ENCODE data around the gene GLIPR2. TPM values are rescaled to one million over a fixed set of nuclear protein-coding genes. Genes with fewer than 3 reads are reported as not detected.

The GLIPR2 gene
- total RNA-seq, 4 donors from 2014 or later, result 3.3 to 5.3 (median 3.9) TPM

- DNase-seq (no peak), ATAC-seq (no peak)
- Histone ChIP-seq H3K27me3 (peaks cover 5 to 21% (median 17%) of the 10 kb centered on the region in 3 donors), H3K4me3 (peak overlapping the region; percentile 57 to 79 (median 60)), H3K36me3 (no peaks in the 10 kb centered on the region), H3K9me3 (no peaks in the 10 kb centered on the region), H3K27ac (peak overlapping the region; percentile 39 to 71 (median 54)), H3K4me1 (peaks cover 7 to 13% of the 10 kb centered on the region in 2 donors)
- intact Hi-C loops (cut with DNase I; ENCODE audit: low total_unique reads) (loop anchor here (2.0 kb wide), 2 partner anchors 29 to 35 kb away; no protein-coding TSS in a partner anchor), in situ Hi-C loops (cut with MboI; ENCODE audit: low sequenced_read_pairs in 4 of 4) (no loop called here)
- TF ChIP-seq CTCF (IDR thresholded peaks at IDR 0.05 in 4 of 5, conservative IDR thresholded peaks at IDR 0.05 in 1 of 5) (no peak), POLR2A (IDR thresholded peaks at IDR 0.05) (no peak)
Measured at GRCh38 chr9:36137392-36138004, 965 bp downstream of the GLIPR2 start.

GRCh38 chr9:36138496-36138895 is 2.0 kb downstream of the GLIPR2 start:
- Histone ChIP-seq H3K27ac (no peak overlapping the region), H3K27me3 (peaks cover 5 to 21% (median 17%) of the 10 kb centered on the region in 3 donors), H3K9me3 (no peaks in the 10 kb centered on the region), H3K4me1 (peaks cover 7 to 13% of the 10 kb centered on the region in 2 donors), H3K4me3 (no peak overlapping the region), H3K36me3 (no peaks in the 10 kb centered on the region)
- TF ChIP-seq CTCF (IDR thresholded peaks at IDR 0.05 in 4 of 5, conservative IDR thresholded peaks at IDR 0.05 in 1 of 5) (no peak), POLR2A (IDR thresholded peaks at IDR 0.05) (no peak)
- intact Hi-C loops (cut with DNase I; ENCODE audit: low total_unique reads) (no loop called here), in situ Hi-C loops (cut with MboI; ENCODE audit: low sequenced_read_pairs in 4 of 4) (no loop called here)
- DNase-seq (no peak), ATAC-seq (no peak)

- Histone ChIP-seq H3K4me3 (no peak overlapping the region), H3K36me3 (no peaks in the 10 kb centered on the region), H3K4me1 (peaks cover 7 to 13% of the 10 kb centered on the region in 2 donors), H3K27me3 (peaks cover 5 to 21% (median 17%) of the 10 kb centered on the region in 3 donors), H3K9me3 (no peaks in the 10 kb centered on the region), H3K27ac (no peak overlapping the region)
- DNase-seq (no peak), ATAC-seq (no peak)
- in situ Hi-C loops (cut with MboI; ENCODE audit: low sequenced_read_pairs in 4 of 4) (no loop called here), intact Hi-C loops (cut with DNase I; ENCODE audit: low total_unique reads) (no loop called here)
- TF ChIP-seq POLR2A (IDR thresholded peaks at IDR 0.05), result no peak
- no peak for TF ChIP-seq CTCF (IDR thresholded peaks at IDR 0.05 in 4 of 5, conservative IDR thresholded peaks at IDR 0.05 in 1 of 5)
Measured at GRCh38 chr9:36138901-36139300, 2.4 kb downstream of the GLIPR2 start.

- Histone ChIP-seq H3K9me3 (no peaks in the 10 kb centered on the region), H3K27ac (peak overlapping the region in 3 of 4 donors; percentile 16 to 33 (median 22)), H3K4me3 (no peak overlapping the region), H3K36me3 (no peaks in the 10 kb centered on the region), H3K4me1 (peaks cover 7 to 13% of the 10 kb centered on the region in 2 donors), H3K27me3 (peaks cover 6 to 21% (median 17%) of the 10 kb centered on the region in 3 donors)
- no peak for DNase-seq
- no peak for TF ChIP-seq POLR2A (IDR thresholded peaks at IDR 0.05)
- no peak for TF ChIP-seq CTCF (IDR thresholded peaks at IDR 0.05 in 4 of 5, conservative IDR thresholded peaks at IDR 0.05 in 1 of 5)
- ATAC-seq, result no peak
- intact Hi-C loops (cut with DNase I; ENCODE audit: low total_unique reads) (no loop called here), in situ Hi-C loops (cut with MboI; ENCODE audit: low sequenced_read_pairs in 4 of 4) (no loop called here)
Measured at GRCh38 chr9:36140086-36141084, 3.9 kb downstream of the GLIPR2 start.
